Measurements from ENCODE around the gene COL23A1.

DNA sequence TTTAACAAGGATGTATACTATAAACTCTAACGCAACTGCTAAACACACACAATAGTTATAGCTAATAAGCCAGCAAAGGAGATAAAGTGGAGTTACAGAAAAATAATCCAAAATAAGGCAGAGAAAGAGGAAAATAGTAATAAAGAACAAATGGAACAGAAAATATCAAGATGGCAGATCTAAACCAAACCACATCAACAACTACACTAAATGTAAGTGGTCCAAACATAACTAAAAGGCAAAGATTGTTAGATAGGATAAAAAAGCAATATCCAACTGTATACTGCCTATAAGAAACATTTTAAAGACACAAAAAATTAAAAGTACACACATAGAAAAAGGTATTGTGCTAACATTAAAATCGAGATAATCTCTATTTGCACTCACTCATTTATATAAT lies 5.6 kb upstream of the COL23A1 start:
- TF ChIP-seq, protein P1, sequence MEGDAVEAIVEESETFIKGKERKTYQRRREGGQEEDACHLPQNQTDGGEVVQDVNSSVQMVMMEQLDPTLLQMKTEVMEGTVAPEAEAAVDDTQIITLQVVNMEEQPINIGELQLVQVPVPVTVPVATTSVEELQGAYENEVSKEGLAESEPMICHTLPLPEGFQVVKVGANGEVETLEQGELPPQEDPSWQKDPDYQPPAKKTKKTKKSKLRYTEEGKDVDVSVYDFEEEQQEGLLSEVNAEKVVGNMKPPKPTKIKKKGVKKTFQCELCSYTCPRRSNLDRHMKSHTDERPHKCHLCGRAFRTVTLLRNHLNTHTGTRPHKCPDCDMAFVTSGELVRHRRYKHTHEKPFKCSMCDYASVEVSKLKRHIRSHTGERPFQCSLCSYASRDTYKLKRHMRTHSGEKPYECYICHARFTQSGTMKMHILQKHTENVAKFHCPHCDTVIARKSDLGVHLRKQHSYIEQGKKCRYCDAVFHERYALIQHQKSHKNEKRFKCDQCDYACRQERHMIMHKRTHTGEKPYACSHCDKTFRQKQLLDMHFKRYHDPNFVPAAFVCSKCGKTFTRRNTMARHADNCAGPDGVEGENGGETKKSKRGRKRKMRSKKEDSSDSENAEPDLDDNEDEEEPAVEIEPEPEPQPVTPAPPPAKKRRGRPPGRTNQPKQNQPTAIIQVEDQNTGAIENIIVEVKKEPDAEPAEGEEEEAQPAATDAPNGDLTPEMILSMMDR (IDR thresholded peaks at IDR 0.05) = no peak
- TF ChIP-seq POLR2A (IDR thresholded peaks at IDR 0.05) (no peak), POLR2AphosphoS5 (IDR thresholded peaks at IDR 0.05) (no peak)

Measured in gastroesophageal sphincter (tissue), 3 donors.